SW480 (cell line): ENCODE data around the gene SLC2A1.

Experiments
- DNase-seq: peaks from one replicate; pipeline ENCODE4 v3.0.0-alpha.2; 2016; ENCODE audit warnings: low spot score

SLC2A1 gene

GRCh38 chr1:42942444-42942843 is 16.2 kb downstream of the SLC2A1 start:
- no peak for DNase-seq

- DNase-seq, result peak; percentile 85
Observed at GRCh38 chr1:42941640-42942330, 16.9 kb downstream of the SLC2A1 start.

GRCh38 chr1:42940851-42941639 is 17.6 kb downstream of the SLC2A1 start:
- peak; percentile 91 for DNase-seq

- no peak for DNase-seq
Observed at GRCh38 chr1:42938645-42939615, 19.7 kb downstream of the SLC2A1 start.

- DNase-seq, result peak; percentile 45
Observed at GRCh38 chr1:42937836-42938644, 20.6 kb downstream of the SLC2A1 start.

- DNase-seq, result peak; percentile 80
Observed at GRCh38 chr1:42937141-42937696, 21.4 kb downstream of the SLC2A1 start.

- DNase-seq, result peak; percentile 87
Observed at GRCh38 chr1:42936309-42937078, 22.2 kb downstream of the SLC2A1 start.

- no peak for DNase-seq
Observed at GRCh38 chr1:42935971-42936308, 22.7 kb downstream of the SLC2A1 start.

GRCh38 chr1:42935313-42935895 is 23.3 kb downstream of the SLC2A1 start:
- no peak for DNase-seq

GRCh38 chr1:42934541-42935312 is 23.9 kb downstream of the SLC2A1 start:
- DNase-seq, result no peak

- DNase-seq, result no peak
Observed at GRCh38 chr1:42933610-42934491, 24.8 kb downstream of the SLC2A1 start.

GRCh38 chr1:42933060-42933586 is 25.5 kb downstream of the SLC2A1 start:
- no peak for DNase-seq

- no peak for DNase-seq
Observed at GRCh38 chr1:42932442-42932941, 26.2 kb downstream of the SLC2A1 start.

- DNase-seq, result no peak
Observed at GRCh38 chr1:42931911-42932422, 26.7 kb downstream of the SLC2A1 start.

GRCh38 chr1:42931108-42931539 is 27.5 kb downstream of the SLC2A1 start:
- no peak for DNase-seq

- DNase-seq, result no peak
Observed at GRCh38 chr1:42930178-42931107, 28.2 kb downstream of the SLC2A1 start.
